GM12872 (cell line): ENCODE results near the gene TBX21.
A peak's percentile ranks its signal among the peaks of the same experiment; 100 is the strongest.

Source experiments
- TF ChIP-seq, protein P1 (sequence below): IDR thresholded peaks from 3 replicates; pipeline ENCODE4 v1.5.1; 2011; ENCODE audit warnings: low read depth, mild to moderate bottlenecking, low read length, moderate library complexity; ENCODE audit not compliant: insufficient read depth

The TBX21 gene

DNA sequence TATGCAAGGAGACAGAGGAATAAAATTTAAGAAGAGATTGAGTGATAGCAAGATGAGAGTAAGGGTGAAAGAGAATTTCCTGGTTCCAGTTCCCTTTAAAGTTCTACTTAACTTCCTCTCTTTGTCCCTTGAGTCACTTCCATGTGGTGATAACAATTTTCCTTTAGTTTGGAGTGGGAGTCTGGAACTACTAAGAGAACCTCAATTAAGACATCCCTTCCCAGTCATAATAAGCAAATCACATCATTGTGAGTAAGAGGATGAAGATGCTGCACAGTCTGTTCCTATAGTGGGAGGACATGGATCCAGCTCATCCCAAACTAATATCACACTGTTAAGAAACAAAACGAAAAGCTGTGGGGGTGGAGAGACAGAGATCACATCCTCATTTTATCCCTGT lies 24.4 kb downstream of the TBX21 start:
- TF ChIP-seq, protein P1, sequence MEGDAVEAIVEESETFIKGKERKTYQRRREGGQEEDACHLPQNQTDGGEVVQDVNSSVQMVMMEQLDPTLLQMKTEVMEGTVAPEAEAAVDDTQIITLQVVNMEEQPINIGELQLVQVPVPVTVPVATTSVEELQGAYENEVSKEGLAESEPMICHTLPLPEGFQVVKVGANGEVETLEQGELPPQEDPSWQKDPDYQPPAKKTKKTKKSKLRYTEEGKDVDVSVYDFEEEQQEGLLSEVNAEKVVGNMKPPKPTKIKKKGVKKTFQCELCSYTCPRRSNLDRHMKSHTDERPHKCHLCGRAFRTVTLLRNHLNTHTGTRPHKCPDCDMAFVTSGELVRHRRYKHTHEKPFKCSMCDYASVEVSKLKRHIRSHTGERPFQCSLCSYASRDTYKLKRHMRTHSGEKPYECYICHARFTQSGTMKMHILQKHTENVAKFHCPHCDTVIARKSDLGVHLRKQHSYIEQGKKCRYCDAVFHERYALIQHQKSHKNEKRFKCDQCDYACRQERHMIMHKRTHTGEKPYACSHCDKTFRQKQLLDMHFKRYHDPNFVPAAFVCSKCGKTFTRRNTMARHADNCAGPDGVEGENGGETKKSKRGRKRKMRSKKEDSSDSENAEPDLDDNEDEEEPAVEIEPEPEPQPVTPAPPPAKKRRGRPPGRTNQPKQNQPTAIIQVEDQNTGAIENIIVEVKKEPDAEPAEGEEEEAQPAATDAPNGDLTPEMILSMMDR: no peak

DNA sequence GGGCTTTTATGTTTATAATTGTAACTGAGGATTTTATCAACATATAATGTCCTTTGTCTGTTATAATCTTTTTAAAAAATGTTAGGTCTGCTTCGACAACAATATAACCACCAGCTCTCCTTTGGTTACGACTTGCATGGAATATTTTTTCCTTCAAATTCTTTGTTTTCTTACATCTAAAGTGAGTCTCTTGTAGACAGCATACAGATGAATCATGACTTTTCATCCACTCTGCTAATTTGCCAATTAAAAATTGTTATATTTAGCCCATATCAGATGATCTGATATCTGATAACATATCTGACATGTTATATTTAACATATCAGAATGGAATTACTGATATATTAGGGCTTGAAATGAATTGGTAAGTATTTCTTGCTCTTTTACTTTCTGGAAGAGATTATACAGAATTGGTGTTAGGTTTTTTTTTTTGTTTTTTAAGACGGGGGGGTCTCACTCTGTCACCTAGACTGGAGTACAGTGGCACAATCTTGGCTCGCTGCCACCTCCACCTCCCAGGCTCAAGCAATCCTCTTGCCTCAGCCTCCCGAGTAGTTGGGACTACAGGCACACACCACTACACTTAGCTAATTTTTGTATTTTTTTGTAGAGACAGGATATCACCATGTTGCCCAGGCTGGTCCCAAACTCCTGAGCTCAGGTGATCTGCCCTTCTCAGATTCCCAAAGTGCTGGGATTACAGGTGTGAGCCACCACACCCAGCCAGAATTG lies 27.5 kb downstream of the TBX21 start:
- TF ChIP-seq, protein P1: no peak

DNA sequence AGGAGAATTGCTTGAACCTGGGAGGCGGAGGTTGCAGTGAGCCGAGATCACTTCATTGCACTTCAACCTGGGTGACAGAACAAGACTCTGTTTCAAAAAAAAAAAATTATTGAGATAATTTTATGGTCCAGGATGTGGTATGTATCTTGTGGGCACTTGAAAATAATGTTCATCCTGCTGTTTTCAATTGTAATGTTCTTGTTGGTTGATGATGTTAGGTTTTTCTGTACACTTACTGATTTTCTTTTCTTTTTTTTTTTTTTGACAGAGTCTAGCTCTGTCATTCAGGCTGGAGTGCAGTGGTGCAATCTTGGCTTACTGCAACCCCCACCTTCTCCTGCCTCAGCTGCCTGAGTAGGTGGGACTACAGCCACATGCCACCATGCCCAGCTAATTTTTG lies 29.7 kb downstream of the TBX21 start:
- TF ChIP-seq, protein P1: no peak

DNA sequence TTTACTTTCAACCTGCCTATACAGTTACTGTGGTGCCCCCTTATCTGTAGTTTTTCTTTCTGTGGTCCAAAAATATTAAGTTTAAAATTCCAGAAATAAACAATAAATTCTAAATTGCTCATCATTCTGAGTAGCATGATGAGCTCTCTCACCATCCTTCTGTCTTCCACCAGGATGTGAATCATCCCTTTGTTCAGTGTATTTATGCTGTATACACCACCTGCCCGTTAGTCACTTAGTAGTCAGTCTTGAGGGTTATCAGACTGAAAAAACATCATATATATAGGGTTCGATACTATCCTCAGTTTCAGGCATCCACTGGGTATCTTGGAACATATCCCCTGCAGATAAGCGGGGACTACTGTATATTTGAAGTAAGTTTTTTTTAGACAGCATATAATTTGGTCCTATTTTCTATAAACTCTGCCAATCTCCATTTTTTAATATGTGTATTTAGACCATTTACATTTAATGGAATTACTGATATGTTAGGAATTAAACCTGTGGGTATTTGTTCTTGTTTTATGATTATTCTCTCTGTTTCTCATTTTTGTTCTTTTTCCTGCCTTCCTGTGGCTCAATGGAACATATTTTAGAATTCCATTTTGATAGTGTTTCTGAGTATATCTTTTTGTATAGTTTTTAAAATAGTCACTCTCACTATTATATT lies 31.0 kb downstream of the TBX21 start:
- TF ChIP-seq, protein P1: no peak

DNA sequence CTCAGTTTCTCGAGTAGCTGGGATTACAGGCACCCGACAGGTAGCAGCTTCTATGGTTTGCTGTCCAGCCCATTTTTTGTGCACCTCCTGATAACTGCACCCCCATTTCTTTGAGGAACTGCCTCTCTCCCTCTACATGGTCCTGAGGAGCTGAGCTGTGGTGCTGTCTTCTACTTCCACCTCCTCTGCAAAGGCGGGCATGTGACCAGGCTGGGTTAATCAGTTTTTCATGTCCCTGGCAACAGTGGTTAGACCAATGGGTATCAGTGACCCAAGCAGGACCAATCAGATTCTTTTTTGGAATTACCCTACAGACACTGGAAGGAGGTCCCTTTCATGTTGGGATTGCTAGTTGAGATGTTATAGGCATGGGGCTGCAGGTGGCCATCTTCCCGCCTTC lies 41.3 kb downstream of the TBX21 start:
- TF ChIP-seq, protein P1: no peak

DNA sequence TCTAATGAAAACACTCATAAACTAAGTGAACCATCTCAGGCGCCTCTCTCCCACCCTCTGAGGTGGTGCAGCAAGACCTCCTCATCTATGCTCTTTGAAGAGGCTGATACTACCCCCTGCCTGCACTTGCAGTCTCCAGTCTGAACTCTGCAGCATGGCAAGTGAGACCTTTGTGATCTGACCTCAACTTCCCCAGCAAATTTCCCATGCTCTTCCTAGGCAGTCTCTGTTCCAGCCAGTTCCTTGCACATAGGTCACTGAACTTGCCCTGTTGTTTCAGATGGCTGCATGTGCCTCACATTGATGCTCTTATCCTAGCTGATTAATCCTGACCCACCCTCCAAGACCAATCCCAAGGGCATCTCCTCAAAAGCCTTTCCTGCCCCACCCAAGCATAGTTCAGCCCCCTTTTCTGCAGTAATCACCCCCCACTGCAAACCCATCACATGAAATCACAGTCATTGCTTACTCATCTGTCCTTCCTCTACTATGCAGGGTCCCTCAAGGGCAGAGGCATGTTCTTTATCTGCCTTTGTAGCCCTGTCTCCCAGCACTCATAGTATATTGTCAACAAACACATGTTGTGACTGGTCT lies 42.0 kb downstream of the TBX21 start:
- TF ChIP-seq, protein P1: no peak

DNA sequence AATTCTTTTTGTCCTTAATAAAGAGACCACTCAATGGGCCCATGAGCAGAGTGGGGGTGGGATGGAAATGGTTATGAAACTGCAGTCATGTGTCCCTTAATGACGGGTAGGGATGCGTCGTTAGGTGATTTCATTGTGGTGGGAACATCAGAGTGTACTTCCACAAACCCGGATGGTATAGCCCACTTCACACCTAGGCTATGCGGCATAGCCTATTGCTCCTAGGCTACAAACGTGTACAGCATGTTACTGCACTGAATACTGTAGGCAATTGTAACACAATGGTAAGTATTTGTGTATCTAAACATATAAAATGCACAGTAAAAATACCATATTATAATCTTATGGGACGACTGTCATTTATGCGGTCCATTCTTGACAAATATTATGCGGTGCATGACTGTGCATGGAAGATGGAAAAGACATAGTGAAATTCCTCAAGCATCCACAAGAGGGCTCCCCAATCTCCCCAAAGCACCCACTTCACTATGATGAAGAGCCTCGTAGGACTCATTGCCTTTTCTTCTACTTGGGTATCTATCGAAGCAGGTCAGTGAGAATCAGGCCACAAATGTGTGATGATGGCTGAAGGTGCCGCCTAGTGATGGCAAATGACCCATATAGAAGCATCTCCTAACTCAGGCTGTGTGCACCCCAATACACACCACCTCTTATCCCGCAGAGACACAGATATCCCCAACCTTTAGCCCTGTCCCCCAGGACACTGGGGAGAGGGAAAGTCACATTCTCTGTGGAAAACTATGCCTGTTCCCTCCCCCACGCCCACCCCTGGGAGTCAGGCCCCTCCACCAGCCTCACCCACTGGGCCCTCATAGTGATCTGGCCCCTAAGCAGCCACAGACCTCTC lies 43.5 kb downstream of the TBX21 start:
- TF ChIP-seq, protein P1: peak; percentile 81
